ENCODE results near the gene C12orf76. TPM values are rescaled to one million over a fixed set of nuclear protein-coding genes. Genes with fewer than 3 reads are reported as not detected.

The C12orf76 gene
- total RNA-seq, 1 donor from 2014 or later, result 25.1 TPM

DNA sequence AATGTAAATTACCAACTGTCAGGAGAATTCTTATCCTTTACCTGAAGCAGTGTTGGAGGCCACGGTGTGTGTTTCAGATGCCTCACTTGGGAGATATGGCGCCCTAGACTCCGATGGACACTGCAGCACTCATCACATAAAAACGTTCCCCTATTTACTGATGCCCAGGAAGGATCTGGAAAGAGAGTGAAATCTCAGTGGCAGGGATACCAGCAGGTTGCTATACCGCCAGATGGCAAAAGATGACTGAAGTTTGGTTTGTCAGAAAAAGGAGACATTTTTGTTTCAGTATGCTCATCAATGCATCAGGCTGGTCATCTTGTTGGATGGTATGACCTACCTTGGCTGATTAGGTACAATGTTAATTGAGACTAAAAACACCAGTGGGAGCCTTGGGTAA is 56.7 kb downstream of the C12orf76 start:
- Mint-ChIP-seq H3K27me3 (no peaks in the 10 kb centered on the region), H3K27ac (peak overlapping the region; percentile 20), H3K4me1 (peaks cover 47% of the 10 kb centered on the region), H3K4me3 (no peak overlapping the region), H3K36me3 (ENCODE audit: low read depth) (peaks cover 49% of the 10 kb centered on the region), H3K9me3 (no peaks in the 10 kb centered on the region)
- intact Hi-C loops (cut with micrococcal nuclease), result no loop called here
- DNase-seq, result no peak

Other genes starting within 250 kb of the C12orf76 start
- gene TRPV4, start 215.1 kb downstream of the C12orf76 start, total RNA-seq, result not detected in 2 replicates
- gene GLTP, start 168.0 kb downstream of the C12orf76 start, total RNA-seq, result 27.9 and 28.2 TPM in 2 replicates
- 30.9 and 34.0 TPM in 2 replicates for gene TCHP, start 148.2 kb downstream of the C12orf76 start, total RNA-seq
- gene GIT2, start 52.2 kb downstream of the C12orf76 start, total RNA-seq, result 87.1 and 88.6 TPM in 2 replicates
- 60.6 and 62.5 TPM in 2 replicates for gene ANKRD13A, start 49.1 kb downstream of the C12orf76 start, total RNA-seq
- gene IFT81, start 75.8 kb upstream of the C12orf76 start, total RNA-seq, result 1.5 and 1.6 TPM in 2 replicates
- gene ATP2A2, start 232.7 kb upstream of the C12orf76 start, total RNA-seq, result 219 and 222 TPM in 2 replicates